ENCODE measurements around the gene SH2D6.

DNA sequence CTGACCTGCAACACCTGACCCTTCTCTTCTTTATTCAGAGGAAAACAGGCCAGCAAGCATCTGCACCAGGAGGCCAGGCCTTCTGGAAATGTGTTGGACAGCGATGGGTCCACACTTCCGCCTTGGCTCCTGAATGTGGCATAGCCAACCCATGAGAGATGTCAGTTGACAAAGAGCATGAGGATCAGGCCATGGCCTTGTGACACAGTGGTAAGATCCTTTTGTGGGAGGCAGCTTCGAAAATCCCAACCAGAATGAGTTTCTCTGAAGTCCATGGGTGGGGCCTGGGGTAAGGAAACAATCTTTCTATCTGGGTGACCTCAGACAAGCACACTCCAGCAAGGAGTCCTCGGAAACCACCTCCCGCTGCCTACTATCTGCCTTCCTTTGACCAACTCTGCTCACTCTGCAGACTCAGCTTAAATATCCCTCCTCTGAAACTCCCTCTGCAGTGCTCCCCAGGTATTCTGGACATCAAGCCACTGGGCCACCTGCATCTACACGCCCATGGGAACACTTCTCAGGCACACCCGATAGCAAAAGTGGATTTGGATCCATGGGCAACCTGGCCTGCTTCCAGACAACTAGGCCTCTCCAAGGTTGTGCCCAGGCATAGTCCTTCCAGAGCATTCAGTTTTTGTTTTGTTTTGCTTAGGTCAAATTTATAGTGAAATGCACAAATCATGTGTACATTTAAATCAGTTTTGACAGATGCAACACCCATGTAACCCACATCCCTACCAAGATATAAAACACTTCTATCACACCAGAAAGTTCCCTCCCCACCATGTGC, 3.6 kb upstream of the SH2D6 start:
- TF ChIP-seq, protein P1, sequence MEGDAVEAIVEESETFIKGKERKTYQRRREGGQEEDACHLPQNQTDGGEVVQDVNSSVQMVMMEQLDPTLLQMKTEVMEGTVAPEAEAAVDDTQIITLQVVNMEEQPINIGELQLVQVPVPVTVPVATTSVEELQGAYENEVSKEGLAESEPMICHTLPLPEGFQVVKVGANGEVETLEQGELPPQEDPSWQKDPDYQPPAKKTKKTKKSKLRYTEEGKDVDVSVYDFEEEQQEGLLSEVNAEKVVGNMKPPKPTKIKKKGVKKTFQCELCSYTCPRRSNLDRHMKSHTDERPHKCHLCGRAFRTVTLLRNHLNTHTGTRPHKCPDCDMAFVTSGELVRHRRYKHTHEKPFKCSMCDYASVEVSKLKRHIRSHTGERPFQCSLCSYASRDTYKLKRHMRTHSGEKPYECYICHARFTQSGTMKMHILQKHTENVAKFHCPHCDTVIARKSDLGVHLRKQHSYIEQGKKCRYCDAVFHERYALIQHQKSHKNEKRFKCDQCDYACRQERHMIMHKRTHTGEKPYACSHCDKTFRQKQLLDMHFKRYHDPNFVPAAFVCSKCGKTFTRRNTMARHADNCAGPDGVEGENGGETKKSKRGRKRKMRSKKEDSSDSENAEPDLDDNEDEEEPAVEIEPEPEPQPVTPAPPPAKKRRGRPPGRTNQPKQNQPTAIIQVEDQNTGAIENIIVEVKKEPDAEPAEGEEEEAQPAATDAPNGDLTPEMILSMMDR (IDR thresholded peaks at IDR 0.05): no peak
- no peak for TF ChIP-seq POLR2A (IDR thresholded peaks at IDR 0.05)

Data from heart left ventricle (tissue), 13 donors.